ENCODE data around the gene SPRR4. TPM values are rescaled to one million over a fixed set of nuclear protein-coding genes. Genes with fewer than 3 reads are reported as not detected.

Gene SPRR4
- total RNA-seq, 1 experiment from 2014 or later, result not detected

GRCh38 chr1:152965853-152966252 lies 4.6 kb upstream of the SPRR4 start:
- intact Hi-C loops (cut with micrococcal nuclease; ENCODE audit: unreplicated experiment), result no loop called here
- ChIA-PET CTCF (no interaction called here), POLR2A (ENCODE audit: low non-redundant PET) (no interaction called here)
- Histone ChIP-seq H3K27ac (ENCODE audit: low read depth, low read length, poor library complexity, severe bottlenecking) (no peak overlapping the region), H3K4me3 (ENCODE audit: low read depth, low read length, poor library complexity, severe bottlenecking) (no peak overlapping the region), H3K4me1 (ENCODE audit: insufficient read depth, low read length, poor library complexity, severe bottlenecking) (no peaks in the 10 kb centered on the region), H3K9me3 (ENCODE audit: low read depth, low read length, poor library complexity, severe bottlenecking) (no peaks in the 10 kb centered on the region), H3K27me3 (replicated peaks; ENCODE audit: insufficient read depth, low read depth, low read length, poor library complexity) (peaks cover 11% of the 10 kb centered on the region), H3K36me3 (ENCODE audit: insufficient read depth, low read length, poor library complexity, severe bottlenecking) (no peaks in the 10 kb centered on the region)
- no peak for DNase-seq (ENCODE audit: low spot score)
- no TSS peak for BruUV-seq (replicated peaks)
- no peak for TF ChIP-seq EZH2 (IDR thresholded peaks at IDR 0.05; ENCODE audit: borderline replicate concordance, low read depth, low read length, poor library complexity, severe bottlenecking)

- no peak overlapping the region for H3K27ac ChIP-seq (ENCODE audit: low read depth, low read length, poor library complexity, severe bottlenecking)
- intact Hi-C loops (cut with micrococcal nuclease; ENCODE audit: unreplicated experiment), result no loop called here
- DNase-seq (ENCODE audit: low spot score), result no peak
Measured at GRCh38 chr1:152967201-152967600, 3.2 kb upstream of the SPRR4 start.

GRCh38 chr1:152968248-152968647 lies 2.2 kb upstream of the SPRR4 start:
- Histone ChIP-seq H3K4me1 (ENCODE audit: insufficient read depth, low read length, poor library complexity, severe bottlenecking) (no peaks in the 10 kb centered on the region), H3K9me3 (ENCODE audit: low read depth, low read length, poor library complexity, severe bottlenecking) (no peaks in the 10 kb centered on the region), H3K36me3 (ENCODE audit: insufficient read depth, low read length, poor library complexity, severe bottlenecking) (no peaks in the 10 kb centered on the region), H3K27ac (ENCODE audit: low read depth, low read length, poor library complexity, severe bottlenecking) (no peak overlapping the region), H3K27me3 (replicated peaks; ENCODE audit: insufficient read depth, low read depth, low read length, poor library complexity) (peaks cover 11% of the 10 kb centered on the region), H3K4me3 (ENCODE audit: low read depth, low read length, poor library complexity, severe bottlenecking) (no peak overlapping the region)
- ChIA-PET CTCF (no interaction called here), POLR2A (ENCODE audit: low non-redundant PET) (no interaction called here)
- BruUV-seq (replicated peaks), result no TSS peak
- TF ChIP-seq CTCF (conservative IDR thresholded peaks at IDR 0.05; ENCODE audit: low read depth, low read length) (no peak), EZH2 (IDR thresholded peaks at IDR 0.05; ENCODE audit: borderline replicate concordance, low read depth, low read length, poor library complexity, severe bottlenecking) (no peak)
- intact Hi-C loops (cut with micrococcal nuclease; ENCODE audit: unreplicated experiment), result no loop called here
- no peak for DNase-seq (ENCODE audit: low spot score)

More at GRCh38 chr1:152967201-152967600, 3.2 kb upstream of the SPRR4 start:
- Histone ChIP-seq H3K4me1 (ENCODE audit: insufficient read depth, low read length, poor library complexity, severe bottlenecking) (no peaks in the 10 kb centered on the region), H3K36me3 (ENCODE audit: insufficient read depth, low read length, poor library complexity, severe bottlenecking) (no peaks in the 10 kb centered on the region), H3K9me3 (ENCODE audit: low read depth, low read length, poor library complexity, severe bottlenecking) (no peaks in the 10 kb centered on the region), H3K4me3 (ENCODE audit: low read depth, low read length, poor library complexity, severe bottlenecking) (no peak overlapping the region), H3K27me3 (replicated peaks; ENCODE audit: insufficient read depth, low read depth, low read length, poor library complexity) (peaks cover 11% of the 10 kb centered on the region)
- POLR2A ChIA-PET (ENCODE audit: low non-redundant PET), result no interaction called here
- CTCF ChIA-PET, result no interaction called here
- no TSS peak for BruUV-seq (replicated peaks)
- TF ChIP-seq EZH2 (IDR thresholded peaks at IDR 0.05; ENCODE audit: borderline replicate concordance, low read depth, low read length, poor library complexity, severe bottlenecking) (no peak), CTCF (conservative IDR thresholded peaks at IDR 0.05; ENCODE audit: low read depth, low read length) (no peak)

- H3K27ac ChIP-seq (ENCODE audit: low read depth, low read length, poor library complexity, severe bottlenecking), result no peak overlapping the region
- H3K27me3 ChIP-seq (replicated peaks; ENCODE audit: insufficient read depth, low read depth, low read length, poor library complexity), result peaks cover 11% of the 10 kb centered on the region
- intact Hi-C loops (cut with micrococcal nuclease; ENCODE audit: unreplicated experiment), result no loop called here
- H3K9me3 ChIP-seq (ENCODE audit: low read depth, low read length, poor library complexity, severe bottlenecking), result no peaks in the 10 kb centered on the region
- ChIA-PET CTCF (no interaction called here), POLR2A (ENCODE audit: low non-redundant PET) (no interaction called here)
- DNase-seq (ENCODE audit: low spot score), result no peak
- no peaks in the 10 kb centered on the region for H3K36me3 ChIP-seq (ENCODE audit: insufficient read depth, low read length, poor library complexity, severe bottlenecking)
- TF ChIP-seq CTCF (conservative IDR thresholded peaks at IDR 0.05; ENCODE audit: low read depth, low read length), result no peak
- no peak overlapping the region for H3K4me3 ChIP-seq (ENCODE audit: low read depth, low read length, poor library complexity, severe bottlenecking)
- BruUV-seq (replicated peaks), result no TSS peak
- no peaks in the 10 kb centered on the region for H3K4me1 ChIP-seq (ENCODE audit: insufficient read depth, low read length, poor library complexity, severe bottlenecking)
Measured at GRCh38 chr1:152969036-152969435, 1.4 kb upstream of the SPRR4 start.

All from A673 (cell line).